HEK293 (cell line): Measurements from ENCODE around the gene SMAD2.
"Not testable (repeated sequence)": the region's sequence is repeated elsewhere in the genome, so short reads cannot be mapped to it uniquely, and the experiment has no call there.

Experiments
- CTCF ChIA-PET: fragments of 350-600 bp; formaldehyde crosslinking; extraction: SDS; loops from one replicate; lab custom pipeline; 2021; ENCODE audit warnings: antibody characterized with exemption; lab: Yijun Ruan, JAX
- POLR2A ChIA-PET: fragments of 300-600 bp; formaldehyde crosslinking; extraction: SDS; loops from one replicate; lab custom pipeline; 2020; ENCODE audit warnings: antibody characterized with exemption, inconsistent platforms; lab: Yijun Ruan, JAX
- H3K27ac ChIP-seq: fragments of 200-500 bp; sonication (Bioruptor generic); 2 replicates; pipeline ENCODE4 v1.5.1; 2014; ENCODE audit warnings: low read depth, low read length, control low read depth, inconsistent platforms; ENCODE audit errors: extremely low read depth
- H3K36me3 ChIP-seq, 2 experiments: fragments of 200-500 bp in 1 of 2; sonication (Bioruptor generic) in 1 of 2; 1 replicate in 1 of 2; 2 replicates in 1 of 2; pipeline ENCODE4 v1.5.1; 2014 to 2017; ENCODE audit warnings: inconsistent platforms in 2 of 2, low read length in 2 of 2; ENCODE audit not compliant: control insufficient read depth in 2 of 2, insufficient read depth in 1 of 2
- H3K4me1 ChIP-seq: fragments of 200-500 bp; sonication (Bioruptor generic); 2 replicates; pipeline ENCODE4 v1.5.1; 2014; ENCODE audit warnings: mild to moderate bottlenecking, low read length, inconsistent platforms; ENCODE audit not compliant: control insufficient read depth, insufficient read depth
- H3K4me3 ChIP-seq: 2 replicates; pipeline ENCODE4 v1.5.1; 2011; ENCODE audit warnings: low read depth, mild to moderate bottlenecking, control low read depth, low read length, moderate library complexity
- H3K9me3 ChIP-seq: fragments of 200-500 bp; sonication (Bioruptor generic); 2 replicates; pipeline ENCODE4 v1.5.1; 2014; ENCODE audit warnings: low read depth, low read length, inconsistent platforms; ENCODE audit not compliant: control insufficient read depth, insufficient read depth
- AEBP2 ChIP-seq: fragments of 450-650 bp; formaldehyde crosslinking; IDR thresholded peaks from 2 replicates; pipeline ENCODE4 v1.5.1; 2016; ENCODE audit warnings: missing biosample characterization, missing genetic modification characterization, borderline replicate concordance
- ELK4 ChIP-seq: IDR thresholded peaks from 2 replicates; pipeline ENCODE4 v1.6.1; 2011; ENCODE audit warnings: mild to moderate bottlenecking, low read depth, low read length, borderline replicate concordance
- GLI2 ChIP-seq: fragments of 450-650 bp; formaldehyde crosslinking; IDR thresholded peaks from 2 replicates; pipeline ENCODE4; 2017; ENCODE audit warnings: missing biosample characterization, missing genetic modification characterization, low read depth, borderline replicate concordance
- GLIS2 ChIP-seq: fragments of 450-650 bp; formaldehyde crosslinking; IDR thresholded peaks from 2 replicates; pipeline ENCODE4 v1.5.1; 2016; ENCODE audit warnings: missing biosample characterization, missing genetic modification characterization
- HOXD13 ChIP-seq: sonication (generic); formaldehyde crosslinking; IDR thresholded peaks from 2 replicates; pipeline ENCODE4 v1.8.0; 2022; ENCODE audit warnings: missing genetic modification reagents, borderline replicate concordance
- KLF7 ChIP-seq: fragments of 450-650 bp; formaldehyde crosslinking; IDR thresholded peaks from 2 replicates; pipeline ENCODE4 v1.5.1; 2016; ENCODE audit warnings: missing biosample characterization, missing genetic modification characterization, borderline replicate concordance
- PBX3 ChIP-seq: sonication (generic); formaldehyde crosslinking; IDR thresholded peaks from 2 replicates; pipeline ENCODE4 v1.8.1; 2022; ENCODE audit warnings: mild to moderate bottlenecking, moderate library complexity, missing genetic modification reagents
- ZNF10 ChIP-seq: fragments of 450-650 bp; formaldehyde crosslinking; IDR thresholded peaks from 2 replicates; pipeline ENCODE4 v1.5.1; 2017; ENCODE audit warnings: missing biosample characterization, missing genetic modification characterization
- ZNF121 ChIP-seq: fragments of 450-650 bp; formaldehyde crosslinking; IDR thresholded peaks from 2 replicates; pipeline ENCODE4 v1.5.1; 2016; ENCODE audit warnings: missing biosample characterization, missing genetic modification characterization
- ZNF16 ChIP-seq: fragments of 450-650 bp; formaldehyde crosslinking; IDR thresholded peaks from 2 replicates; pipeline ENCODE4 v1.5.1; 2016; ENCODE audit warnings: low read depth, missing biosample characterization, missing genetic modification characterization
- ZNF423 ChIP-seq: fragments of 450-650 bp; formaldehyde crosslinking; IDR thresholded peaks from 2 replicates; pipeline ENCODE4 v1.5.1; 2016; ENCODE audit warnings: missing biosample characterization, missing genetic modification characterization
- ZNF510 ChIP-seq: fragments of 450-650 bp; formaldehyde crosslinking; IDR thresholded peaks from 2 replicates; pipeline ENCODE4 v1.5.1; 2018; ENCODE audit warnings: mild to moderate bottlenecking, missing genetic modification characterization, missing biosample characterization; ENCODE audit not compliant: insufficient replicate concordance
- ZNF555 ChIP-seq: fragments of 450-650 bp; formaldehyde crosslinking; conservative IDR thresholded peaks from 2 replicates; pipeline ENCODE4 v1.5.1; 2017; ENCODE audit warnings: missing biosample characterization, mild to moderate bottlenecking, missing genetic modification characterization, inconsistent platforms
- ZNF626 ChIP-seq: fragments of 450-650 bp; sonication (Bioruptor Pico); formaldehyde crosslinking; IDR thresholded peaks from 2 replicates; pipeline ENCODE4 v1.5.1; 2018; ENCODE audit warnings: missing biosample characterization, missing genetic modification characterization, inconsistent platforms
- ZNF692 ChIP-seq: fragments of 450-650 bp; formaldehyde crosslinking; IDR thresholded peaks from 2 replicates; pipeline ENCODE4 v1.5.1; 2016; ENCODE audit warnings: missing biosample characterization, missing genetic modification characterization

Gene SMAD2

GRCh38 chr18:47829831-47830230 lies 100.6 kb downstream of the SMAD2 start (continued):
- no peak for TF ChIP-seq ZNF423
- TF ChIP-seq ELK4: no peak
- TF ChIP-seq, all 188 proteins: peak for 0

GRCh38 chr18:47828031-47828430 lies 102.4 kb downstream of the SMAD2 start:
- H3K4me3 ChIP-seq, H3K36me3 ChIP-seq, H3K27ac ChIP-seq, H3K9me3 ChIP-seq, POLR2A ChIA-PET, H3K4me1 ChIP-seq: not testable (repeated sequence)
- CTCF ChIA-PET: interaction anchor here (0.7 kb wide), 1 partner anchor 56 kb away, joined by 4 read pairs; no protein-coding TSS in a partner anchor

- CTCF ChIA-PET: interaction anchor here (2.1 kb wide), 1 partner anchor 9 kb away, joined by 4 read pairs; no protein-coding TSS in a partner anchor
- Histone ChIP-seq H3K4me3 (no peak overlapping the region), H3K36me3 (peaks cover 0 to 10% of the 10 kb centered on the region in 2 experiments; a peak in 1 of 3 replicates), H3K4me1 (no peaks in the 10 kb centered on the region), H3K27ac (no peak overlapping the region), H3K9me3 (no peaks in the 10 kb centered on the region)
- POLR2A ChIA-PET: no interaction called here
- TF ChIP-seq ZNF10 (tag by site-specific recombination) (no peak), ZNF626 (tag by site-specific recombination) (no peak), AEBP2 (tag by site-specific recombination) (no peak), KLF7 (tag by site-specific recombination) (no peak), GLIS2 (tag by site-specific recombination) (no peak), ZNF16 (no peak), HOXD13 (CRISPR knock-in tag) (no peak), ZNF692 (tag by site-specific recombination) (no peak), PBX3 (CRISPR knock-in tag) (no peak), ZNF510 (tag by site-specific recombination) (no peak), ZNF555 (no peak), GLI2 (no peak), ZNF121 (no peak)
These were observed 104.0 kb downstream of the SMAD2 start for GRCh38 chr18:47826157-47827074.
